Mesodermal cell (in vitro differentiated cells): Measurements from ENCODE around the gene SLAMF6. TPM values are rescaled to one million over a fixed set of nuclear protein-coding genes. Genes with fewer than 3 reads are reported as not detected.
"Not testable (repeated sequence)": the region's sequence is repeated elsewhere in the genome, so short reads cannot be mapped to it uniquely, and the experiment has no call there.

ENCODE experiments used
- H3K27ac ChIP-seq: 2 replicates; pipeline ENCODE4 v1.7.0; 2013; ENCODE audit warnings: mild to moderate bottlenecking, low read depth, low read length, moderate library complexity; ENCODE audit not compliant: severe bottlenecking
- H3K36me3 ChIP-seq: 2 replicates; pipeline ENCODE4 v1.7.1; 2013; ENCODE audit warnings: mild to moderate bottlenecking, low read length, moderate library complexity; ENCODE audit not compliant: control insufficient read depth, insufficient read depth
- H3K4me1 ChIP-seq: one replicate; pipeline ENCODE4 v1.7.1; 2013; ENCODE audit warnings: mild to moderate bottlenecking, low read length; ENCODE audit not compliant: insufficient read depth, control insufficient read depth, poor library complexity, severe bottlenecking
- H3K4me3 ChIP-seq: 2 replicates; pipeline ENCODE4 v1.7.0; 2013; ENCODE audit warnings: low read length, control low read depth, mild to moderate bottlenecking; ENCODE audit not compliant: insufficient read depth, poor library complexity, severe bottlenecking; ENCODE audit errors: extremely low read depth
- H3K9me3 ChIP-seq: 2 replicates; pipeline ENCODE4 v1.7.1; 2013; ENCODE audit warnings: mild to moderate bottlenecking, low read length, moderate library complexity; ENCODE audit not compliant: control insufficient read depth
- WGBS, 2 experiments: methylation state at CpG; one replicate each; pipeline ENCODE4 v1.1.5; 2013; ENCODE audit warnings: missing lambda C conversion rate in 2 of 2; ENCODE audit not compliant: insufficient coverage in 2 of 2; 5-methylcytosine and 5-hydroxymethylcytosine counted together
- polyA plus RNA-seq, 2 experiments: library from polyadenylated mRNA; stranded (reverse); fragments of 50-300 nt; gene quantifications; one replicate each; pipeline ENCODE4 v1.2.3, GENCODE V29; 2013

SLAMF6 gene
- polyA plus RNA-seq (2013, experiment 1 of 2) = not detected
- polyA plus RNA-seq (2013, experiment 2 of 2) = not detected

GRCh38 chr1:160522622-160523345, at the start of gene SLAMF6:
TSS of gene SLAMF6 (minus strand) at chr1:160523255. CDS start at chr1:160523192, 63 bp downstream.
- no peaks in the 10 kb centered on the region for H3K4me1 ChIP-seq
- H3K27ac ChIP-seq = no peak within 1 kb of the TSS
- no peak within 1 kb of the TSS for H3K4me3 ChIP-seq
- WGBS, 2 experiments = 93% methylated on average over 9 of the region's 11 CpGs
- H3K36me3 ChIP-seq = no peaks in the 10 kb centered on the region
- H3K9me3 ChIP-seq = no peaks in the 10 kb centered on the region

GRCh38 chr1:160570840-160571239, 47.8 kb upstream of the SLAMF6 start:
- no peak overlapping the region for H3K27ac ChIP-seq
- no peaks in the 10 kb centered on the region for H3K9me3 ChIP-seq
- no peaks in the 10 kb centered on the region for H3K4me1 ChIP-seq
- H3K4me3 ChIP-seq = no peak overlapping the region
- no peaks in the 10 kb centered on the region for H3K36me3 ChIP-seq
- WGBS, 2 experiments = 100% methylated on average over 2 to 3 of the region's 3 CpGs

GRCh38 chr1:160569806-160570205, 46.8 kb upstream of the SLAMF6 start:
- H3K4me1 ChIP-seq = no peaks in the 10 kb centered on the region
- 89 to 94% methylated on average over 1 to 2 of the region's 2 CpGs for WGBS, 2 experiments
- no peaks in the 10 kb centered on the region for H3K9me3 ChIP-seq
- no peaks in the 10 kb centered on the region for H3K36me3 ChIP-seq
- no peak overlapping the region for H3K27ac ChIP-seq
- H3K4me3 ChIP-seq = no peak overlapping the region

GRCh38 chr1:160567858-160568682, 45.0 kb upstream of the SLAMF6 start:
- H3K4me3 ChIP-seq = no peak overlapping the region
- no peaks in the 10 kb centered on the region for H3K36me3 ChIP-seq
- H3K9me3 ChIP-seq = no peaks in the 10 kb centered on the region
- no peak overlapping the region for H3K27ac ChIP-seq
- H3K4me1 ChIP-seq = no peaks in the 10 kb centered on the region
- WGBS, 2 experiments = 74 to 82% methylated on average over 5 to 6 of the region's 8 CpGs

- WGBS, 2 experiments = 60 to 92% methylated on average over 2 to 3 of the region's 5 CpGs
These were observed 44.3 kb upstream of the SLAMF6 start for GRCh38 chr1:160567341-160567740.

GRCh38 chr1:160565564-160565963, 42.5 kb upstream of the SLAMF6 start:
- H3K4me3 ChIP-seq = no peak overlapping the region
- H3K36me3 ChIP-seq = no peaks in the 10 kb centered on the region
- no peaks in the 10 kb centered on the region for H3K4me1 ChIP-seq
- no peak overlapping the region for H3K27ac ChIP-seq
- 81 to 90% methylated on average over 3 of the region's 4 CpGs for WGBS, 2 experiments
- H3K9me3 ChIP-seq = no peaks in the 10 kb centered on the region

More at GRCh38 chr1:160567341-160567740, 44.3 kb upstream of the SLAMF6 start:
- H3K4me1 ChIP-seq = no peaks in the 10 kb centered on the region
- H3K9me3 ChIP-seq = no peaks in the 10 kb centered on the region
- no peak overlapping the region for H3K4me3 ChIP-seq
- H3K36me3 ChIP-seq = no peaks in the 10 kb centered on the region
- no peak overlapping the region for H3K27ac ChIP-seq

- no CpG with 5 or more reads among the region's 1 CpG for WGBS, 2 experiments
- not testable (repeated sequence) for H3K4me3 ChIP-seq, H3K9me3 ChIP-seq, H3K36me3 ChIP-seq, H3K27ac ChIP-seq, H3K4me1 ChIP-seq
These were observed 40.2 kb upstream of the SLAMF6 start for GRCh38 chr1:160563230-160563629.

- H3K9me3 ChIP-seq, H3K4me3 ChIP-seq, H3K4me1 ChIP-seq, H3K36me3 ChIP-seq, H3K27ac ChIP-seq: not testable (repeated sequence)
- 67 to 80% methylated on average over 1 of the region's 2 CpGs for WGBS, 2 experiments
These were observed 39.7 kb upstream of the SLAMF6 start for GRCh38 chr1:160562745-160563144.

- Histone ChIP-seq H3K4me3 (no peak overlapping the region), H3K27ac (no peak overlapping the region), H3K9me3 (no peaks in the 10 kb centered on the region), H3K4me1 (no peaks in the 10 kb centered on the region), H3K36me3 (no peaks in the 10 kb centered on the region)
These were observed 37.8 kb upstream of the SLAMF6 start for GRCh38 chr1:160560806-160561205.

GRCh38 chr1:160560045-160560705, 37.1 kb upstream of the SLAMF6 start:
- Histone ChIP-seq H3K4me1 (no peaks in the 10 kb centered on the region), H3K27ac (no peak overlapping the region), H3K36me3 (no peaks in the 10 kb centered on the region), H3K4me3 (no peak overlapping the region), H3K9me3 (no peaks in the 10 kb centered on the region)
- 72 to 93% methylated on average over 2 to 3 of the region's 4 CpGs for WGBS, 2 experiments
